ENCODE measurements around the gene PRSS27.
"Not testable (repeated sequence)": the region's sequence is repeated elsewhere in the genome, so short reads cannot be mapped to it uniquely, and the experiment has no call there.

DNA sequence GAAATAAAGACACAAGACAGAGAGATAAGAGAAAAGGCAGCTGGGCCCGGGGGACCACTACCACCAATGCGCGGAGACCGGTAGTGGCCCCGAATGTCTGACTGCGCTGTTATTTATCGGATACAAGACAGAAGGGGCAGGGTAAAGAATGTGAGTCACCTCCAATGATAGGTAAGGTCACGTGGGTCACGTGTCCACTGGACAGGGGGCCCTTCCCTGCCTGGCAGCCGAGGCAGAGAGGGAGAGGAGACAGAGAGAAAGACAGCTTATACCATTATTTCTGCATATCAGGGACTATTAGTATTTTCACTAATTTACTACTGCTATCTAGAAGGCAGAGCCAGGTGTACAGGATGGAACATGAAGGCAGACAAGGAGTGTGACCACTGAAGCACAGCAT, 50.4 kb downstream of the PRSS27 start:
- TF ChIP-seq, protein P1, sequence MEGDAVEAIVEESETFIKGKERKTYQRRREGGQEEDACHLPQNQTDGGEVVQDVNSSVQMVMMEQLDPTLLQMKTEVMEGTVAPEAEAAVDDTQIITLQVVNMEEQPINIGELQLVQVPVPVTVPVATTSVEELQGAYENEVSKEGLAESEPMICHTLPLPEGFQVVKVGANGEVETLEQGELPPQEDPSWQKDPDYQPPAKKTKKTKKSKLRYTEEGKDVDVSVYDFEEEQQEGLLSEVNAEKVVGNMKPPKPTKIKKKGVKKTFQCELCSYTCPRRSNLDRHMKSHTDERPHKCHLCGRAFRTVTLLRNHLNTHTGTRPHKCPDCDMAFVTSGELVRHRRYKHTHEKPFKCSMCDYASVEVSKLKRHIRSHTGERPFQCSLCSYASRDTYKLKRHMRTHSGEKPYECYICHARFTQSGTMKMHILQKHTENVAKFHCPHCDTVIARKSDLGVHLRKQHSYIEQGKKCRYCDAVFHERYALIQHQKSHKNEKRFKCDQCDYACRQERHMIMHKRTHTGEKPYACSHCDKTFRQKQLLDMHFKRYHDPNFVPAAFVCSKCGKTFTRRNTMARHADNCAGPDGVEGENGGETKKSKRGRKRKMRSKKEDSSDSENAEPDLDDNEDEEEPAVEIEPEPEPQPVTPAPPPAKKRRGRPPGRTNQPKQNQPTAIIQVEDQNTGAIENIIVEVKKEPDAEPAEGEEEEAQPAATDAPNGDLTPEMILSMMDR (IDR thresholded peaks at IDR 0.05), result not testable (repeated sequence)
- not testable (repeated sequence) for TF ChIP-seq POLR2A (IDR thresholded peaks at IDR 0.05)

All from Peyer's patch (tissue), 4 donors.